ENCODE measurements around the gene NPAT. TPM values are rescaled to one million over a fixed set of nuclear protein-coding genes. Genes with fewer than 3 reads are reported as not detected.

NPAT gene
- total and polyA plus RNA-seq, 2 of the 4 experiments (the other 2 are of a cell fraction), result 3.1 to 10.6 TPM

DNA sequence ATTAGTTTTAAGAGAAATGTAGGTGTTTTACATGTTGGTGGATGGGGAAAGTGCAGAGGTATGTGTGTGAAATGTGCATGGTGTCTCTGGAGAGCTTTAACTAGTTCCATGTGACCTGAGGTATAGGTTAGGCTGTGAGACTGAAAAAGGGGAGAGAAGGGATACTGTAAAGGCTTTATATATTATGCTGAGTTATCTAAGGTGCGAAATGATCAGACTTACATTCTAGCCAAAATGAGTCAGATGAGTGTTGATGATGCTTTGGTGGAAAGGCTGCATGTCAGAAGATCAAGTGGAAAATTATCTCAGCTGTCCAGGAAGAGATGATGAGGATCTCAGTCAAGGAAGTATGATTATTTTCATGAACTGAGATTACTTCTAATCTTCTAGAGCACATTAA is 85.2 kb downstream of the NPAT start:
- no peak for TF ChIP-seq NFE2L2 (IDR thresholded peaks at IDR 0.05; ENCODE audit: low read depth, low read length)
- TF ChIP-seq, protein P1, sequence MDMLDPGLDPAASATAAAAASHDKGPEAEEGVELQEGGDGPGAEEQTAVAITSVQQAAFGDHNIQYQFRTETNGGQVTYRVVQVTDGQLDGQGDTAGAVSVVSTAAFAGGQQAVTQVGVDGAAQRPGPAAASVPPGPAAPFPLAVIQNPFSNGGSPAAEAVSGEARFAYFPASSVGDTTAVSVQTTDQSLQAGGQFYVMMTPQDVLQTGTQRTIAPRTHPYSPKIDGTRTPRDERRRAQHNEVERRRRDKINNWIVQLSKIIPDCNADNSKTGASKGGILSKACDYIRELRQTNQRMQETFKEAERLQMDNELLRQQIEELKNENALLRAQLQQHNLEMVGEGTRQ (IDR thresholded peaks at IDR 0.05; ENCODE audit: low read depth, low read length), result no peak
- TF ChIP-seq ELK1 (IDR thresholded peaks at IDR 0.05; ENCODE audit: borderline replicate concordance, low read depth, low read length), result no peak
- TF ChIP-seq CTCF (conservative IDR thresholded peaks at IDR 0.05; ENCODE audit: low read depth, low read length), result no peak
- no peak for TF ChIP-seq RFX5 (IDR thresholded peaks at IDR 0.05; ENCODE audit: low read depth, low read length)
- TF ChIP-seq CEBPB (IDR thresholded peaks at IDR 0.05; ENCODE audit: low read depth, low read length), result no peak
- TF ChIP-seq RCOR1 (IDR thresholded peaks at IDR 0.05; ENCODE audit: insufficient replicate concordance, low read length), result no peak
- no peak for TF ChIP-seq MAZ (IDR thresholded peaks at IDR 0.05; ENCODE audit: borderline replicate concordance, low read depth, low read length)
- no peak for TF ChIP-seq SMC3 (IDR thresholded peaks at IDR 0.05; ENCODE audit: low read depth, low read length)
- TF ChIP-seq CHD1 (IDR thresholded peaks at IDR 0.05; ENCODE audit: low read depth, low read length), result no peak
- no peak for TF ChIP-seq FOS (IDR thresholded peaks at IDR 0.05; ENCODE audit: low read depth, low read length)
- TF ChIP-seq POLR2A (IDR thresholded peaks at IDR 0.05; ENCODE audit: low read depth, low read length), result no peak
- TF ChIP-seq BHLHE40 (IDR thresholded peaks at IDR 0.05; ENCODE audit: low read depth, low read length), result no peak
- TF ChIP-seq RAD21 (IDR thresholded peaks at IDR 0.05; ENCODE audit: low read length), result no peak
- TF ChIP-seq MAFK (IDR thresholded peaks at IDR 0.05; ENCODE audit: low read depth, low read length), result no peak
- no peak for TF ChIP-seq MXI1 (IDR thresholded peaks at IDR 0.05; ENCODE audit: borderline replicate concordance, low read depth, low read length)
- POLR2A ChIA-PET (ENCODE audit: unreplicated experiment), result no interaction called here
- no peak overlapping the region for H3K18ac ChIP-seq (ENCODE audit: low read depth, low read length)
- 100% methylated on average over 1 of the region's 1 CpG; no CpG with 5 or more reads in 1 of the 2 experiments for WGBS, 2 experiments (ENCODE audit: extremely low coverage in 2 of 2, insufficient read length in 1 of 2)
- peaks cover 0 to 8% of the 10 kb centered on the region in 2 experiments; a peak in 2 of 4 replicates for H3K79me1 ChIP-seq (ENCODE audit: low read depth in 1 of 2, low read length in 2 of 2)
- no peaks in the 10 kb centered on the region for H3K9me3 ChIP-seq (ENCODE audit: control insufficient read depth, insufficient read depth, low read length)
- DNase-seq, result no peak
- dilution Hi-C loops (cut with HindIII; ENCODE audit: low sequenced_read_pairs, unreplicated experiment), result no loop called here
- H3K4ac ChIP-seq (ENCODE audit: low read depth, low read length), result no peak overlapping the region
- no peak overlapping the region for H4K5ac ChIP-seq (ENCODE audit: low read depth, low read length)
- no peak overlapping the region for H2BK120ac ChIP-seq (ENCODE audit: low read depth, low read length)
- H3K27me3 ChIP-seq (ENCODE audit: control insufficient read depth, insufficient read depth, low read length), result no peaks in the 10 kb centered on the region
- in situ Hi-C loops (cut with MboI; ENCODE audit: low sequenced_read_pairs), result no loop called here
- no peak for ATAC-seq (ENCODE audit: low read depth)
- H3K4me2 ChIP-seq (ENCODE audit: low read depth, low read length), result no peak overlapping the region
- H2AK5ac ChIP-seq (ENCODE audit: low read depth, low read length), result no peak overlapping the region
- H3K9ac ChIP-seq (ENCODE audit: low read depth, low read length), result no peak overlapping the region
- no peak overlapping the region for H4K8ac ChIP-seq (ENCODE audit: low read depth in 2 of 2, low read length in 2 of 2)
- H4K91ac ChIP-seq (ENCODE audit: insufficient read depth, low read depth, low read length), result no peak overlapping the region
- no peak overlapping the region for H3K14ac ChIP-seq (replicated peaks; ENCODE audit: low read depth, low read length)
- H3K27ac ChIP-seq (ENCODE audit: insufficient read depth, low read length), result no peak overlapping the region
- H2BK5ac ChIP-seq (ENCODE audit: low read depth, low read length, poor library complexity, severe bottlenecking), result no peak overlapping the region
- H3K4me3 ChIP-seq (ENCODE audit: insufficient read depth, low read depth, low read length), result no peak overlapping the region
- H3K9me1 ChIP-seq (ENCODE audit: insufficient read depth, low read length), result peaks cover 2% of the 10 kb centered on the region; the same call in 1 of the 2 replicates
- no peak overlapping the region for H2BK15ac ChIP-seq (ENCODE audit: low read depth, low read length)
- intact Hi-C loops (cut with micrococcal nuclease), result no loop called here
- BruUV-seq (replicated peaks), result no TSS peak
- no peak overlapping the region for H2BK20ac ChIP-seq (ENCODE audit: low read depth, low read length)
- H3K56ac ChIP-seq (ENCODE audit: extremely low read depth, insufficient read depth, low read length), result no peak overlapping the region
- H3K36me3 ChIP-seq (ENCODE audit: control insufficient read depth, insufficient read depth, low read length), result peaks cover 10% of the 10 kb centered on the region
- H2AK9ac ChIP-seq (replicated peaks; ENCODE audit: low read depth, low read length, poor library complexity), result no peak overlapping the region
- no peak overlapping the region for H2AFZ ChIP-seq (replicated peaks; ENCODE audit: low read length, poor library complexity)
- no peak overlapping the region for H3K23ac ChIP-seq (ENCODE audit: low read depth, low read length)
- CTCF ChIA-PET, result no interaction called here
- no peaks in the 10 kb centered on the region for H4K20me1 ChIP-seq (ENCODE audit: insufficient read depth, low read length)
- H3K4me1 ChIP-seq (ENCODE audit: control insufficient read depth, insufficient read depth, low read length), result no peaks in the 10 kb centered on the region
